AG04449 (cell line): ENCODE data around the gene OR4F6.
"Not testable (repeated sequence)": the region's sequence is repeated elsewhere in the genome, so short reads cannot be mapped to it uniquely, and the experiment has no call there.

Experiments used
- CTCF ChIA-PET: fragments of 350-600 bp; formaldehyde crosslinking; extraction: SDS; loops from one replicate; lab custom pipeline; 2021; ENCODE audit warnings: antibody characterized with exemption; lab: Yijun Ruan, JAX
- POLR2A ChIA-PET: fragments of 400-600, 350-600 bp; formaldehyde crosslinking; extraction: SDS; loops from one replicate; lab custom pipeline; 2020; ENCODE audit warnings: antibody characterized with exemption, inconsistent platforms; lab: Yijun Ruan, JAX
- DNase-seq: peaks from one replicate; pipeline ENCODE4 v3.0.0-alpha.2; 2010; ENCODE audit warnings: low read depth, low spot score
- H3K4me3 ChIP-seq: 2 replicates; pipeline ENCODE4 v1.5.1; 2011; ENCODE audit warnings: low read depth, mild to moderate bottlenecking, control low read depth, low read length
- CTCF ChIP-seq: IDR thresholded peaks from one replicate; pipeline ENCODE4 v1.5.1; 2011; ENCODE audit warnings: mild to moderate bottlenecking, moderate library complexity, low read length, control low read depth, inconsistent platforms; ENCODE audit not compliant: insufficient read depth; ENCODE audit errors: missing control alignments

OR4F6 gene

GRCh38 chr15:101803209-101803608, at the start of gene OR4F6:
OR4F6 (plus strand) TSS chr15:101803509; CDS start chr15:101805720, 2,211 bp downstream.
- ChIA-PET POLR2A (interaction anchor here (0.6 kb wide), 1 partner anchor 49 kb away, joined by 4 read pairs; no protein-coding TSS in a partner anchor), CTCF (no interaction called here)
- DNase-seq: no peak
- no peak for TF ChIP-seq CTCF
- no peak within 1 kb of the TSS for H3K4me3 ChIP-seq

- POLR2A ChIA-PET, DNase-seq, H3K4me3 ChIP-seq, CTCF ChIA-PET: not testable (repeated sequence)
These were observed 38.5 kb upstream of the OR4F6 start for GRCh38 chr15:101764669-101765339.

GRCh38 chr15:101765340-101765671, 38.0 kb upstream of the OR4F6 start:
- CTCF ChIA-PET, H3K4me3 ChIP-seq, POLR2A ChIA-PET, DNase-seq: not testable (repeated sequence)

GRCh38 chr15:101765772-101766456, 37.4 kb upstream of the OR4F6 start:
- ChIA-PET POLR2A (no interaction called here), CTCF (interaction anchor here (1.5 kb wide), 1 partner anchor 21 kb away, joined by 3 read pairs; no protein-coding TSS in a partner anchor)
- TF ChIP-seq CTCF: no peak
- no peak for DNase-seq
- no peak overlapping the region for H3K4me3 ChIP-seq

- CTCF ChIA-PET: interaction anchor here (1.5 kb wide), 1 partner anchor 19 kb away, joined by 3 read pairs; no protein-coding TSS in a partner anchor
- POLR2A ChIA-PET, H3K4me3 ChIP-seq, DNase-seq: not testable (repeated sequence)
These were observed 36.1 kb upstream of the OR4F6 start for GRCh38 chr15:101767083-101767640.

GRCh38 chr15:101772921-101773320, 30.4 kb upstream of the OR4F6 start:
- no peak overlapping the region for H3K4me3 ChIP-seq
- POLR2A ChIA-PET: no interaction called here
- no peak for DNase-seq
- TF ChIP-seq CTCF: no peak
- CTCF ChIA-PET: no interaction called here

- POLR2A ChIA-PET: no interaction called here
- no peak for DNase-seq
- CTCF ChIA-PET: no interaction called here
- no peak for TF ChIP-seq CTCF
- H3K4me3 ChIP-seq: no peak overlapping the region
These were observed 29.7 kb upstream of the OR4F6 start for GRCh38 chr15:101773496-101774100.
